ENCODE data around the gene SPON1. TPM values are rescaled to one million over a fixed set of nuclear protein-coding genes. Genes with fewer than 3 reads are reported as not detected.
"Not testable (repeated sequence)": the region's sequence is repeated elsewhere in the genome, so short reads cannot be mapped to it uniquely, and the experiment has no call there.

The SPON1 gene
- total RNA-seq, 1 donor from 2014 or later = 3.1 TPM

DNA sequence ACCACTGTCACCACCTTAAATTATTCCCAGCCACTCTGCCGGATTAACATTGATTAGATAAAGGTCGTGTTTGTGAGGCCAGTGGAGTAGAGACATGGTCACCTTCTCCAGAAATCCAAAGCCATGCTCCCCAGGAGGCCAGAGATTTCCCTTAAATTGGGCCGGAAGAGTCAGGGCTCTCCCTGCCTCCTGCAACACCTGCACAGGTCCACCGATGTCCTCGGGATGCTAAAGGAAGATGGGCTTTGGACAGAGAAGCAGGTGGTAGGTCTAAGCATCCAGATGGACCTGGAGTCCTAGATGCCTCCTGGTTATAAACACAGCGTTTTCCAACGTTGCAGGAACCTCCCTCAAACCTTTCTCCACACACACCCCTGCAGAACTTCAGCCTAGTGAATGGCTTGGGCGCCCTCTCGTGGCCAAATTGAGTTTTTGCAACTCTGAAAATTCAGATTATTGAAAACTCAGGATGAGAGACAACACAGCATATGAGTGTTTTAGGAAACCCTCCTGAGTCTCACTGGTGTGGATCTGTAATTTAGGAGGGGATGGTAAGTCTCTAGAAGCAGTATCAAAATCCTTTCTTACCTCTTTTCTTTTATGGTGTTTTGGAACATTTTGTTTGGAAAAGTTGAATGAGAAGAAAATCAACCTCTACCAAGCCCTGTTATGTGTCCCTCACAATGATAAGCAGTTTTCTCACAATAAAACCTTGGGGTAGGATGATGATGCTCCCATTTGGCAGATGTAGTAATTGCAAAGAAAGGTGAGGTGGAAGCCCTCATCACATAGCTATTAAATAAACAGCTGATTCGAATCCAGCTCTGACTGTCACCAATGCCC lies 286.8 kb downstream of the SPON1 start:
- ATAC-seq = peak; percentile 48

- ATAC-seq = no peak
These were observed 289.2 kb downstream of the SPON1 start for GRCh38 chr11:14251754-14252153.

GRCh38 chr11:14252501-14252900 lies 290.0 kb downstream of the SPON1 start:
- not testable (repeated sequence) for ATAC-seq

- no peak for ATAC-seq
These were observed 290.9 kb downstream of the SPON1 start for GRCh38 chr11:14253421-14253820.

- ATAC-seq = peak; percentile 18
These were observed 291.3 kb downstream of the SPON1 start for GRCh38 chr11:14253840-14254239.

DNA sequence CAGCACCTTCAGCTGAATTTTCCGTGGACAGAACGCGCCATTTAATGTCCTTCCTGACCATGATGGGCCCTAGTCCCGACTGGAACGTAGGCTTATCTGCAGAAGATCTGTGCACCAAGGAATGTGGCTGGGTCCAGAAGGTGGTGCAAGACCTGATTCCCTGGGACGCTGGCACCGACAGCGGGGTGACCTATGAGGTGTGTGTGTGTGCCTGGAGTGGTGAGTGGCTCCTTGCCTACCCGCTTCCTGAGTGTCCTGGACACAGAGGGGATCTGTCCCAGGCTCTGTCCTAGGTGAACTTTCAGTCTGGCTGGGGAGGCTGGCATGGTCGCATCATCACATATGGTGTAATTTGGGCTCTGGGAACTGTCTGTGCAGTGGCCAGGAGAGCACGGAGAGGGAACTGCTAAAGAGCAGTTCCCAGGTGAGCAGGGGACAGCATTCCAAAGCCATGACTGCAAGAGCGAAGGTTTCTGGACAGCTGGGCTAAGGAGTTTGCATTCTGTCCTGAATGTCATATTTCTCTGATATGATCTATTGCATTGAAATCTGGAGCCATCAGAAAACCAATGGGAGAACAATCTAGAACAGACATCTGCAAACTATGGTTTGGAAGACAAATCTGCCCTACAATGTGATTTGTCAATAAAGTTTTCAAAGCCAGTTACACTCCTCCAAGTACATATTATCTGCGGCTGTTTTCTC lies 292.2 kb downstream of the SPON1 start:
- no peak for ATAC-seq

DNA sequence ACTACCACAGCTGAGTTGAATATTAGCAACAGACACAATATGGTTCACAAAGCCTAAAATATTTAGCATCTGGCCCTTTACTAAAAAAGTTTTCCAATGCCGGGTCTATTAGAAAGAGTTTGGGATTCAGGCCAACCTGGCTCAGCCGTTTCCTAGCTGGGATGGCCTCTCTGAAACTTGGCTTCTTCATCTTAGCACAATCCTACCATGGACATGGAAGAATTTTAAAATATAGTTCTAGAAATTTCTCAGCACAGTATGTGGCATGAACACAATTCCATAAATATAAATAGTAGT lies 292.7 kb downstream of the SPON1 start:
- ATAC-seq = no peak

GRCh38 chr11:14258221-14258935 lies 295.9 kb downstream of the SPON1 start:
- ATAC-seq = peak; percentile 8

DNA sequence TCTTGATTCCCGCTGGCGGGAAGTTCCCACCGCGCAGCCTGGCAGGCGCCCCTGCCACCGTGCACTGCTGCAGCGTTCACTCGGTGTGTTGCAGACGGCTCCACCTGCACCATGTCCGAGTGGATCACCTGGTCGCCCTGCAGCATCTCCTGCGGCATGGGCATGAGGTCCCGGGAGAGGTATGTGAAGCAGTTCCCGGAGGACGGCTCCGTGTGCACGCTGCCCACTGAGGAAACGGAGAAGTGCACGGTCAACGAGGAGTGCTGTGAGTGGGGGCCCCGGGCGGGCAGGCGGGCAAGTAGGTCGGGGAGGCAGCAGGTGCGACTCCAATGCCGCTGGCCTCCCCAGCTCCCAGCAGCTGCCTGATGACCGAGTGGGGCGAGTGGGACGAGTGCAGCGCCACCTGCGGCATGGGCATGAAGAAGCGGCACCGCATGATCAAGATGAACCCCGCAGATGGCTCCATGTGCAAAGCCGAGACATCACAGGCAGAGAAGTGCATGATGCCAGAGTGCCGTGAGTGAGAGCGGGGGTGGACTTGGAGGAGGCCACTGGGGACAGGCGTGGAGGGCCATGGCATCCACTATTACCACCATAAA lies 296.8 kb downstream of the SPON1 start:
- ATAC-seq = peak; percentile 13

- peak; percentile 16 for ATAC-seq
These were observed 297.4 kb downstream of the SPON1 start for GRCh38 chr11:14259878-14260277.

DNA sequence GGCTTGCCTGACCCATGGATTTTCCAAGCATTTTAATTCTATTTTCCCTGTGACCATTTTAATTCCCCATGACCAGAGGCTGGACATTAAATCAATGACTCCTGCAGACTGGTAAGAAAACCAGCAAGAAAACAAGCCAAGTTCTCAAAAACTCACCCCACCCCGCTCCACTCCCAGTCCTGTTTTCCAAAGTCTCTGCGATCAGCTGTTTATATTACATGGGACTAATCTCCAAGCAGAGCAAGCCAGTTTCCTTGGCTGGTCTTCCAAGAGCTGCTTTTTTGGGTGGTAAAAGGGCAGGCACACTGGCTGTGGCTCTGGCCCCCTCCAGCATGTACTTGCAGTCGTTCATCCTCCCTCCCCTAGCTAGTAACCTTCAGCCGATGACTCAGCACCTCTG lies 298.5 kb downstream of the SPON1 start:
- no peak for ATAC-seq

DNA sequence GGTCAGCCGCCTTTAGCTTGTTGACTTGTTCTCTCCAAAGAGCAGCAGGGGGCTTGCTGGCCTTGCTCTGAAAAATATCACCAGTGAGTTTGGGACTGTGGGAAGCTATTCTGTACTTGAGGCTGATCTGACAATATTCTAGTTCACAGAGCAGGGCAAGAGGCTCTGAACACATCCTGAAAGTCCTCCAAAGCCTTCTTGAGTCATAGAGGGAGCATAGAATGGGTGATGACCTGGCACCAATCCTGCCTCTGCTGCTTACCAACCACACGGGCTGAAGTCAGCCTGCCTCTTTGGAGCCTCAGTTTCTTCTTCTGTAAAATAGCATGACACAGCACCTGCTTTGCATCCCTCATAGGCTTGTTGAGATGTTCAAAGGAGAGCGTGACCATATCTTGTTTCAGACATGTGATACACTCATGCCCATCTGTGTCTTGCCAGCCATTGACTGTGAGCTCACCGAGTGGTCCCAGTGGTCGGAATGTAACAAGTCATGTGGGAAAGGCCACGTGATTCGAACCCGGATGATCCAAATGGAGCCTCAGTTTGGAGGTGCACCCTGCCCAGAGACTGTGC lies 299.8 kb downstream of the SPON1 start:
- ATAC-seq = no peak

DNA sequence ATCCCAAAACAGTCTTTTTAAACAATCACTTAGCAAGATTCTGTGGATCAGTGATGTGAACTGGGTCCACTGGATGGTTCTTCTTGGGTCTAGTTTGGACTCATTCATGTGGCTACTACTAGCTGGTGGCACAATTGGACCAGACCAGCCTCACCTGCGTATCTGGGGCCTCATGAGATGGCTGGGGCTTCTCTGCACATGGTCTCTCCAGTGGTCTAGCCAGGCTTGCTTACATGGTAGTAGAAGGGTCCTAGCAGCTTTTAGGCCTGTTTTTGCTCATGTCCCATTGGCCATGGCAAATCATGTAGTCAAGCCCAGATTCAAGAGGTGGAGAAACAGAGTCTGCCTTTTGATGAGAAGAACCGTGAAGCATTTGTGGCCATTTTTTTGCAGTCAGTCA lies 302.4 kb downstream of the SPON1 start:
- ATAC-seq = no peak

DNA sequence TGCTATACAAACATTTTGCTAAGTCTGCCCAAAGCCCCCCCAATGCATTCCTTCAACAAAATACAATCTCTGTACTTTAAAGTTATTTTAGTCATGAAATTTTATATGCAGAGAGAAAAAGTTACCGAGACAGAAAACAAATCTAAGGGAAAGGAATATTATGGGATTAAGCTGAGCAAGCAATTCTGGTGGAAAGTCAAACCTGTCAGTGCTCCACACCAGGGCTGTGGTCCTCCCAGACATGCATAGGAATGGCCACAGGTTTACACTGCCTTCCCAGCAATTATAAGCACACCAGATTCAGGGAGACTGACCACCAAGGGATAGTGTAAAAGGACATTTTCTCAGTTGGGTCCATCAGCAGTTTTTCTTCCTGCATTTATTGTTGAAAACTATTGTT lies 304.1 kb downstream of the SPON1 start:
- no peak for ATAC-seq

DNA sequence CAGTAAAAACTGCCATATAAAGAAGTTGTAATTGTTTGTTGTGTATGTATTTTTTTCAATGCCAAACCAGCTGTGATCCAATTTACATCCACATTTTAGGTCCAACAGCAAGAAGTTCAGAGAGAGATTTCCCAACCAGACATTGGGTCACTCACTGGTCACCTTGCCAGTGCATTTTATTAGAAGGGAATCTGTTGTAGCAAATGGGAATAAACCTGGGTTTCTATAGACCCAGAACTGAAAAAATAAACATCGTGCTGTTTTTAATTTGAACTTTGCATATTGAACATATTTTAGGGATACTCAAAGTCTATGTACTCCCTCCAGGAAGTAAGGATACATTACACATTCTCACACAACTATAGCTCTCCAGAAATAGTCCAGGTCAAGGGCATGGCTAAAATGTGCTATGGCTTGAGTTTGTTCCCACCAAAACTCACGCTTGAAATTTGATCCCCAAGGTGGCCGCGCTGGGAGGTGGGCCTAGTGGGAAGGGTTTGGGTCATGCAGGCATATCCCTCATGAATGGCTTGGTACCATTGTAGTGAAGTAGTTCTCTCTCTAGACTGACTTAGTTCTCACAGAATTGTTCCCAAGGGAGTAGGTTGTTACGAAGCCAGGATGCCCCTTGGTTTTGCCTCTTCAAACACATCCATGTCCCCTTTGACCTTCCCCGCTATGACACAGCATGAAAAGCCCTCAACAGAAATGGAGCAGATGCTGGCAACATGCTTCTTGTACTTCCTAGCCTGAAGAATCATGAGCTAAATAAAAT lies 305.5 kb downstream of the SPON1 start:
- no peak for ATAC-seq

DNA sequence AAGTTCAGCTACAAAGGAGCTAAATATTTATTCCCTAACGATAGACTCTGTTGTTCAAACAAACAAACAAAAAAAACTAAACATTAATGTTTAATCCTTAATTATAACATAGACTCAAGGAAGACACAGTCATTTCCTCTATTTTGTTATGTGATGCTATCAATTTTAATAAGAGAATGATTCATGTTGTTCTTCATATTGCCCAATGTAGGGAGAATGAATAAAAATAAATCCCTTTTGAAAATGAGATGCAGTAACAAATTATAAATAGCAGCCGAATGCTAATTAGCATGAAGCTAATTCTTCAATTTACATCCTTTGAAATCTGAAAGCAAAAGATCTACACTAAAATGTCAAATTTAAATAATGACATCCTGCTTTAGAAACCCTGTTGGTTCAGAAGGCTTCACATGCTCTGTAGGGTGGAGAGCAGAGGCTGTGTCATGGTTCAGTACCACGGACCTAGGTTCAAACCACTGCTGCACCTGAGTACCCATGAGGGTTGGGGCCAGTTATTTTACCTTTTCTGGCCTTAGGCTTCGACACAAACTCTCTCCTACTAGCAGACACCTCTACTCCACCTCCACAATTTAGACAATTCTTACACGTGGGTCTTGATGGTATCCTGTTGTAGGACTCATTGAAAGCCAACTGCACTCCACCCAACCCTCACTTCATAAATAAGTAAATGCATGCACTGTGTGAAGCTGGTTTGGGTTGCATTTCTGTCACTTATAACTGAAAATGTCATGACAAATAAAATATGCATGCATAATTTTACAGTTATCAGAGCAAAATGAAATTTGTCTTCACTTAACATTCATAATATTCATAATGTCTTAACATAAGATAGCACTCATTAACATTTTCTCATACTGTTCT lies 307.4 kb downstream of the SPON1 start:
- ATAC-seq = no peak

GRCh38 chr11:14270690-14271542 lies 308.4 kb downstream of the SPON1 start:
- ATAC-seq = no peak

DNA sequence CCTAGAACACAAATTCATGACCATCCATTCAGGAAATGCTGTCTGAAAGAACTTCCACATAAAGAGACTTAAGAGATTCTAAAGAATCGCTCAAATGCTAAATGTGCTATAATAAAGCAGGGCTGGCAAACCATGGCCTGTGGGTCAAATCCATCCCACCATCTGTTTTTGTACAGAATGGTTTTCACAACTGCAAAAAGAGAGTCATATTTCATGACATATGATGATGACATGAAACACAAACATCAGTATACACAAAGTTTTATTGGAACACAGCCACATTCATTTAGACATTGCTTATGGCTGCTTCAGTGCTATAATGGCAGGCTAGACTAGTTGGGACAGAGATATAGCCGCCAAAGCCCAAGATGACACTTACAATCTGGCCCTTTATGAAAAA lies 311.4 kb downstream of the SPON1 start:
- ATAC-seq = no peak

DNA sequence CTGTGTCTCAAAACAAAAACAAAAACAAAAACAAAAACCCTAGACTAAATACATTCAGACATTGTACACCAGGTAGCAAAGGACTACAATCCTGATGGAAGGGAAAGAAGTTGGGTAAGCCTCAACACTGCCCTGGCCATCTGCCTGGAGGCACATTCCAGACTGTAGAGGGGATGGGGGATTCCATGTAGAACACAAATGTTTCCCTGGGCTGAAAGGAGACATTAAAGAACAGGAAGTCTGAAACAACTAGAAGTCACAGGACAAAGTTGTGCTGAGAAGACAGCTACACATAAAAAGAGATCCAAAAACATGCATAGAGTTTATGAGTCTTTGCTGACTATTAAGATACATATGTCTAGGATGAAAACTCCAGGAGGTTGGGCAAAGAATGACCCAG lies 312.6 kb downstream of the SPON1 start:
- ATAC-seq = no peak

DNA sequence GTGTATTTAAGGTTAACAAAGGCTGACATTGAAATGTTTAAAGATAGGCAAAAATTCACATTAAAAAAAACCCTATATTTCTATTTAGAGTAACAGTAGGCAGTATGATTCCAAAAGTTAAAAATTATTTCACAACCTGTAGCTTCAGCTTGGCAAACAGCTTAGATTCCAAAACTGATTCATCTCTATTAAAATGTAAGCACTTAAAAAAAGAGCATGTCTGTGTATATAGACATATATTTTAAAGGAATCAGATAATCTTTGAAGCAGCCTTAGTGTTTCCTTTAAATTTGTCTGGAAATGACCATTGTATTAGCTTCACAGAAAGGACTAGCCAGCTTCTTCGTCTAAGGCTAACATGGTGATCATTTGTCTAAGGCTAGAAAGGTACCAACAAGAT lies 316.3 kb downstream of the SPON1 start:
- ATAC-seq = not testable (repeated sequence)

All from esophagus mucosa (tissue), 1 donor.